Loucy (cell line): ENCODE data around the gene BASP1.

Experiments
- H2AFZ ChIP-seq: fragments of 200-600 bp; sonication (generic); 2 replicates; pipeline ENCODE4 v1.6.0; 2016; ENCODE audit warnings: antibody characterized with exemption, mild to moderate bottlenecking, low read length, moderate library complexity
- H3F3A ChIP-seq: fragments of 200-600 bp; 2 replicates; pipeline ENCODE4 v1.6.0; 2016; ENCODE audit warnings: antibody characterized with exemption, low read depth, mild to moderate bottlenecking
- H3K27me3 ChIP-seq: fragments of 200-600 bp; sonication (generic); 2 replicates; pipeline ENCODE4 v1.6.1; 2014; ENCODE audit warnings: low read length, mild to moderate bottlenecking; ENCODE audit not compliant: insufficient read depth, poor library complexity, severe bottlenecking
- H3K36me3 ChIP-seq: fragments of 200-600 bp; sonication (generic); 2 replicates; pipeline ENCODE4 v1.6.1; 2016; ENCODE audit warnings: low read length; ENCODE audit not compliant: insufficient read depth
- H3K4me1 ChIP-seq: fragments of 200-600 bp; sonication (generic); 2 replicates; pipeline ENCODE4 v1.5.1; 2014; ENCODE audit warnings: low read length, mild to moderate bottlenecking; ENCODE audit not compliant: insufficient read depth, poor library complexity, severe bottlenecking
- H3K4me2 ChIP-seq: fragments of 200-600 bp; sonication (generic); 2 replicates; pipeline ENCODE4 v1.6.0; 2014; ENCODE audit warnings: antibody characterized with exemption, low read length, low read depth, mild to moderate bottlenecking; ENCODE audit not compliant: poor library complexity, severe bottlenecking
- H3K4me3 ChIP-seq: fragments of 200-600 bp; sonication (generic); 2 replicates; pipeline ENCODE4 v1.5.1; 2014; ENCODE audit warnings: low read length, mild to moderate bottlenecking, mixed read lengths; ENCODE audit not compliant: poor library complexity, severe bottlenecking
- H3K79me2 ChIP-seq: fragments of 200-600 bp; sonication (generic); 2 replicates; pipeline ENCODE4 v1.6.1; 2014; ENCODE audit warnings: low read length; ENCODE audit not compliant: insufficient read depth
- H3K9ac ChIP-seq: fragments of 200-600 bp; sonication (generic); 2 replicates; pipeline ENCODE4 v1.6.0; 2014; ENCODE audit warnings: mild to moderate bottlenecking, low read depth, low read length, moderate library complexity; ENCODE audit not compliant: poor library complexity, severe bottlenecking
- H3K9me2 ChIP-seq: fragments of 200-600 bp; sonication (generic); replicated peaks from 2 replicates; pipeline ENCODE4 v1.6.1; 2016; ENCODE audit warnings: low read depth, low read length, mixed read lengths
- H3K9me3 ChIP-seq: fragments of 200-600 bp; sonication (generic); 2 replicates; pipeline ENCODE4 v1.6.1; 2014; ENCODE audit warnings: mild to moderate bottlenecking, antibody characterized with exemption, low read length, low read depth; ENCODE audit not compliant: insufficient read depth
- H4K20me1 ChIP-seq: fragments of 200-600 bp; sonication (generic); 2 replicates; pipeline ENCODE4 v1.6.0; 2014; ENCODE audit warnings: antibody characterized with exemption, low read length, mild to moderate bottlenecking; ENCODE audit not compliant: insufficient read depth, poor library complexity, severe bottlenecking
- CTCF ChIP-seq: fragments of 200-600 bp; sonication (generic); conservative IDR thresholded peaks from 2 replicates; pipeline ENCODE4 v1.5.1; 2014; ENCODE audit warnings: mild to moderate bottlenecking, antibody characterized with exemption, low read length
- EZH2phosphoT487 ChIP-seq: fragments of 200-600 bp; IDR thresholded peaks from 2 replicates; pipeline ENCODE4 v1.6.1; 2018; ENCODE audit warnings: antibody characterized with exemption, mild to moderate bottlenecking, moderate library complexity, borderline replicate concordance

The BASP1 gene, protein sequence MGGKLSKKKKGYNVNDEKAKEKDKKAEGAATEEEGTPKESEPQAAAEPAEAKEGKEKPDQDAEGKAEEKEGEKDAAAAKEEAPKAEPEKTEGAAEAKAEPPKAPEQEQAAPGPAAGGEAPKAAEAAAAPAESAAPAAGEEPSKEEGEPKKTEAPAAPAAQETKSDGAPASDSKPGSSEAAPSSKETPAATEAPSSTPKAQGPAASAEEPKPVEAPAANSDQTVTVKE

DNA sequence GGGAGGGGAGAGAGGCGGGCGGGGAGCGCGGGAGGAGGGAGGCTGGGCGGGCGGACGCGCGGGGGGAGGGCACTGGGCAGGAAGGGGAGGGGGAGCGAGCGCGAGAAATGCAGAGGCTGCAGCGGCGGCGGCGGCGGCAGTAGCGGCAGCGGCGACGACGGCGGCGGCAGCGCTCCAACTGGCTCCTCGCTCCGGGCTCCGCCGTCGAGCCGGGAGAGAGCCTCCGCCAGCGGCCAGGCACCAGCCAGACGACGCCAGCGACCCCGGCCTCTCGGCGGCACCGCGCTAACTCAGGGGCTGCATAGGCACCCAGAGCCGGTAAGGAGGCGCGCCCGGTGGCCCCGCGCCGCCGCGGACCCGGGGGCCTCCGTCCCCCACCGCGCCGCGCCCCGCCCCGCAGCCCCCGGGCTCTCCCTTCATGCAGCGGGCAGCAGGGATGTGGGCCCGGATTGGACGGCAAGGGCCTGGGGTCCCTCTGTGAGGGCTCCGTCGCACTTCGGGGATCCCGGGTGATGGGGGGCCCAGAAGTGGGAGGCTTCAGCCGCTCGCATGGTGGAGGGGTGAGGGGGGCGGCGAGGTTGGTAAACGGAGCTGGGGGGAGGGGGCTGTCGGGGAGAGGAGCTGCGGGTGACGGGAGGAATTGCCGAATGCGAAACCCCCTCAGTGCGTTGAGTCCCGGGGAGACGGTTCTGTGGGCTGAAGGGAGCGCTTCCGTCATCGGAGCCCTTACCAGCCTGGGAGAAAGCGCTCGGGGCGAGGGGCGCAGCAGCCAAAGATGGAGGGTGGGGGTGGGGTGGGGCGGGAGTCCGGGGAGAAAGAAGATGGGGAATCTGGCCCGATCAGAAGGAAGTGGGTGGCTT, at the start of gene BASP1:
BASP1 (plus strand) TSS at position 139 of the 860 bp plus-strand sequence. CDS start 57,586 bp downstream, outside the sequence.
- Histone ChIP-seq H3K9me2 (no peaks in the 10 kb centered on the region), H3K36me3 (no peaks in the 10 kb centered on the region), H3K4me2 (no peak within 1 kb of the TSS), H3K79me2 (no peaks in the 10 kb centered on the region), H3K27me3 (no peaks in the 10 kb centered on the region), H3K4me3 (no peak within 1 kb of the TSS), H3K4me1 (no peaks in the 10 kb centered on the region), H3K9ac (no peak within 1 kb of the TSS), H4K20me1 (no peaks in the 10 kb centered on the region), H2AFZ (no peak within 1 kb of the TSS), H3K9me3 (no peaks in the 10 kb centered on the region), H3F3A (no peaks in the 10 kb centered on the region)
- no peak for TF ChIP-seq EZH2phosphoT487
- no peak for TF ChIP-seq CTCF

DNA sequence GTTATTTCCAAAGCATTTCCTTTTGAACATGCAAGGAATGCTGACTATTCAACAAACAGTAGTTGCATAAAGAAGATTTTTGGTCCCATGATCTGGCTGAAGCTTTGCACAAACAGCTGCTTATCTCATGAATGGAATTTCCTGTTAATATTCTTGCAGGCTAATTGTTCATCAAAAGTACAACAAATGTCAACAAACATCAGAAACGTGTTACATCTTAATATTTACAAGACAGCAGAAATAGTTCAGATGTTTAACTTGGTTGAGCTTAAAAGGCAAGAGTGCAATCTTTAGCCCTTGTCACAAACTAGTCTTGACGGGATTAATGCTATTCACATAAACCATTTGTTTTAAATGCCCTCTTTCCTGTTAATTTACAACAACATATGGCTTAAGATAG, 47.9 kb upstream of the BASP1 start:
- Histone ChIP-seq H3K9ac (no peak overlapping the region), H3K9me3 (no peaks in the 10 kb centered on the region), H3K4me2 (no peak overlapping the region), H3K36me3 (no peaks in the 10 kb centered on the region), H3K4me1 (no peaks in the 10 kb centered on the region), H3F3A (no peaks in the 10 kb centered on the region), H3K27me3 (no peaks in the 10 kb centered on the region), H3K9me2 (no peaks in the 10 kb centered on the region), H4K20me1 (no peaks in the 10 kb centered on the region), H3K79me2 (no peaks in the 10 kb centered on the region), H3K4me3 (no peak overlapping the region), H2AFZ (no peak overlapping the region)
- no peak for TF ChIP-seq EZH2phosphoT487
- no peak for TF ChIP-seq CTCF

DNA sequence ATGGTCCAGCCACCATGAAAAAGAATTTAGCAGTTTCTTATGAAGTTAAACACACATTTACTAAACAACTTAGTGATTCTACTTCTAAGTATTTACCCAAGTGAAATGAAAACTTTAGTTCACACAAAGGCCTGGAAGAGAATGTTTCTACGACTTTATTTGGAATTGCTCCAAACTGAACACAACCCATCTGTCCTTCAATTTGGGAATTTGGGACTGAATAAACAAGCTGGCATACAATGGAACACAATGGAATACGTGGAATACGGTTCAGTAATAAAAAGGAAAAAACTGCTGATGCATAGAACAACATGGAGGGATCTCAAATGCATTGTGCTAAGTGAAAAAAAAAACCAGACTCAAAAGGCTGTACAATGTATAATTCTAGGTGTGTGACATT, 44.6 kb upstream of the BASP1 start:
- Histone ChIP-seq H3K4me1 (no peaks in the 10 kb centered on the region), H4K20me1 (no peaks in the 10 kb centered on the region), H3K36me3 (no peaks in the 10 kb centered on the region), H3F3A (no peaks in the 10 kb centered on the region), H3K9ac (no peak overlapping the region), H2AFZ (no peak overlapping the region), H3K4me3 (no peak overlapping the region), H3K27me3 (no peaks in the 10 kb centered on the region), H3K9me2 (no peaks in the 10 kb centered on the region), H3K79me2 (no peaks in the 10 kb centered on the region), H3K9me3 (no peaks in the 10 kb centered on the region; the same call in 1 of the 2 replicates), H3K4me2 (no peak overlapping the region)
- TF ChIP-seq CTCF (no peak), EZH2phosphoT487 (no peak)
